GM12878 (cell line): ENCODE data around the gene AGRN. TPM values are rescaled to one million over a fixed set of nuclear protein-coding genes. Genes with fewer than 3 reads are reported as not detected.

Experiments
- ATAC-seq: fragments of 200-7000 bp; cut with Tn5 transposase; 3 replicates; pipeline ENCODE4 v1.9.1; 2020; ENCODE audit warnings: mild to moderate bottlenecking, moderate library complexity
- BruUV-seq: library from RNA; stranded (reverse); fragments of 400-500 nt; replicated peaks from 2 replicates; lab custom pipeline; 2021; lab: Mats Ljungman, UMichigan
- CTCF ChIA-PET: fragments of 300-600 bp; sonication (Branson Sonifier 250); formaldehyde crosslinking; extraction: SDS; loops from one replicate; lab custom pipeline; 2021; ENCODE audit warnings: inconsistent platforms; lab: Yijun Ruan, JAX
- POLR2A ChIA-PET: fragments of 350-600 bp; formaldehyde crosslinking; extraction: SDS; loops from one replicate; lab custom pipeline; 2021; ENCODE audit warnings: inconsistent platforms; lab: Charles Lee
- RAD21 ChIA-PET: fragments of 300-600 bp; sonication (Branson Sonifier 250); formaldehyde crosslinking; loops from one replicate; lab custom pipeline; 2023; ENCODE audit warnings: antibody characterized with exemption; ENCODE audit not compliant: unreplicated experiment; lab: Charles Lee
- SMC1A ChIA-PET: fragments of 300-600 bp; sonication (Branson Sonifier 250); formaldehyde crosslinking; loops from one replicate; lab custom pipeline; 2023; ENCODE audit not compliant: unreplicated experiment, uncharacterized antibody; lab: Charles Lee
- DNase-seq: peaks from one replicate; pipeline ENCODE4 v3.0.0-alpha.2; 2011; ENCODE audit warnings: low read depth, low spot score
- FAIRE-seq: peaks from 3 replicates; lab custom pipeline; 2011; peaks lifted over from hg19 to GRCh38; lab: Jason Lieb, UNC
- H2AFZ ChIP-seq: 2 replicates; pipeline ENCODE4 v1.6.0; 2011; ENCODE audit warnings: low read depth, low read length, control low read depth; ENCODE audit not compliant: control insufficient read depth
- H3K27ac ChIP-seq: 2 replicates; pipeline ENCODE4 v1.5.1; 2011; ENCODE audit warnings: control low read depth; ENCODE audit not compliant: control insufficient read depth, insufficient read depth
- H3K27me3 ChIP-seq, 2 experiments: replicated peaks in 1 of 2; 2 replicates each; pipeline versions ENCODE4 v1.6.0 to v1.6.1; 2011; ENCODE audit warnings: low read length in 1 of 2; ENCODE audit not compliant: control insufficient read depth in 2 of 2, insufficient read depth in 2 of 2
- H3K36me3 ChIP-seq, 2 experiments: 2 replicates each; pipeline ENCODE4 v1.5.1; 2011; ENCODE audit warnings: low read length in 1 of 2; ENCODE audit not compliant: control insufficient read depth in 2 of 2, insufficient read depth in 2 of 2
- H3K4me1 ChIP-seq: 2 replicates; pipeline ENCODE4 v1.6.1; 2011; ENCODE audit warnings: mild to moderate bottlenecking, low read length, moderate library complexity, mixed read lengths; ENCODE audit not compliant: control insufficient read depth, insufficient read depth
- H3K4me2 ChIP-seq: 2 replicates; pipeline ENCODE4 v1.6.0; 2011; ENCODE audit warnings: control low read depth; ENCODE audit not compliant: control insufficient read depth, insufficient read depth
- H3K4me3 ChIP-seq: fragments of 200-600 bp; sonication (generic); 2 replicates; pipeline ENCODE4 v1.5.1; 2016
- H3K79me2 ChIP-seq: 2 replicates; pipeline ENCODE4 v1.6.0; 2011; ENCODE audit warnings: low read length; ENCODE audit not compliant: control insufficient read depth, insufficient read depth
- H3K9ac ChIP-seq: 2 replicates; pipeline ENCODE4 v1.8.0; 2011; ENCODE audit warnings: low read length, control low read depth, mixed read lengths; ENCODE audit not compliant: control insufficient read depth, insufficient read depth
- H3K9me3 ChIP-seq: replicated peaks from 3 replicates; pipeline ENCODE4 v1.5.1; 2011; ENCODE audit warnings: mild to moderate bottlenecking, low read length; ENCODE audit not compliant: control insufficient read depth, insufficient read depth
- H4K20me1 ChIP-seq: 2 replicates; pipeline ENCODE4 v1.6.0; 2011; ENCODE audit not compliant: control insufficient read depth, insufficient read depth
- BRCA1 ChIP-seq: IDR thresholded peaks from 2 replicates; pipeline ENCODE4 v1.6.1; 2011; ENCODE audit warnings: low read depth, low read length, improper control_type of control experiment
- CBX5 ChIP-seq: sonication (generic); IDR thresholded peaks from 2 replicates; pipeline ENCODE4 v1.6.1; 2016; ENCODE audit warnings: low read depth, moderate library complexity, mild to moderate bottlenecking, inconsistent platforms
- ETV6 ChIP-seq, 2 experiments: fragments of 450-650 bp in 1 of 2; IDR thresholded peaks in 1 of 2; conservative IDR thresholded peaks in 1 of 2; 2 replicates each; pipeline ENCODE4 v1.6.1; 2014; ENCODE audit warnings: antibody characterized with exemption in 1 of 2, borderline replicate concordance in 1 of 2, low read depth in 1 of 2, mild to moderate bottlenecking in 1 of 2, moderate library complexity in 1 of 2
- FOXK2 ChIP-seq: fragments of 450-650 bp; IDR thresholded peaks from 2 replicates; pipeline ENCODE4 v1.6.1; 2017; ENCODE audit warnings: mild to moderate bottlenecking, moderate library complexity
- JUND ChIP-seq: IDR thresholded peaks from 2 replicates; pipeline ENCODE4 v1.6.1; 2012; ENCODE audit warnings: low read depth, mild to moderate bottlenecking, low read length, improper control_type of control experiment, moderate library complexity
- KLF5 ChIP-seq: fragments of 450-650 bp; IDR thresholded peaks from 2 replicates; pipeline ENCODE4 v1.6.1; 2014; ENCODE audit warnings: mild to moderate bottlenecking; ENCODE audit not compliant: partially characterized antibody
- MTA3 ChIP-seq: IDR thresholded peaks from 2 replicates; pipeline ENCODE4 v1.6.1; 2012; ENCODE audit warnings: low read length, inconsistent platforms, borderline replicate concordance
- NR2C1 ChIP-seq: fragments of 450-650 bp; IDR thresholded peaks from 2 replicates; pipeline ENCODE4 v1.6.1; 2017; ENCODE audit warnings: antibody characterized with exemption, mild to moderate bottlenecking, moderate library complexity
- RB1 ChIP-seq: fragments of 450-650 bp; formaldehyde crosslinking; IDR thresholded peaks from 2 replicates; pipeline ENCODE4 v1.6.1; 2017; ENCODE audit warnings: mild to moderate bottlenecking, borderline replicate concordance
- SPI1 ChIP-seq: IDR thresholded peaks from 2 replicates; pipeline ENCODE4 v1.6.1; 2011; ENCODE audit warnings: low read depth, mild to moderate bottlenecking, low read length, moderate library complexity, borderline replicate concordance; ENCODE audit not compliant: insufficient read depth
- WGBS: methylation state at CpG from one replicate; pipeline ENCODE4 v1.1.6; 2016; ENCODE audit warnings: low lambda C conversion rate; ENCODE audit not compliant: insufficient replicate concordance, insufficient coverage; ENCODE audit errors: missing lambda C conversion rate; 5-methylcytosine and 5-hydroxymethylcytosine counted together
- in situ Hi-C: fragments of 300-500 bp; cut with MboI; formaldehyde crosslinking; loops from 9 replicates; pipeline ENCODE4 v1.14.3; 2018; ENCODE audit warnings: mixed read lengths
- intact Hi-C: fragments of 100-400 bp; cut with micrococcal nuclease; formaldehyde crosslinking; loops from one replicate; pipeline ENCODE4 v1.14.2; 2022; ENCODE audit not compliant: unreplicated experiment
- polyA plus RNA-seq, 11 experiments: library from polyadenylated mRNA; depleted of rRNA in 4 of 11; unstranded in 6 of 11; stranded (reverse) in 5 of 11; fragments of >200 nt; fragmentation: Nextera tagmentation in 4 of 11; fragmentation: Illumina TruSeq in 1 of 11; extraction: Ambion mirVana in 4 of 11; extraction: Trizol in 1 of 11; gene quantifications; 1 replicate in 1 of 11; 2 replicates in 10 of 11; pipeline versions ENCODE4 v1.2.1 to v1.2.3, GENCODE V29; 2011 to 2016; ENCODE audit warnings: inconsistent platforms in 2 of 11, missing spikeins in 2 of 11, low read depth in 1 of 11
- total RNA-seq, 4 experiments: library from RNA; depleted of rRNA in 3 of 4; stranded (reverse); fragments of >200 nt in 3 of 4; fragmentation: Illumina TruSeq in 1 of 4; extraction: Trizol in 1 of 4; gene quantifications; 2 replicates each; pipeline versions ENCODE4 v1.2.1 to v1.2.3, GENCODE V29; 2013 to 2021
- TF ChIP-seq, protein P1 (sequence below): IDR thresholded peaks from 2 replicates; pipeline ENCODE4 v1.6.1; 2012; ENCODE audit warnings: low read depth, low read length, improper control_type of control experiment

The AGRN gene
- total and polyA plus RNA-seq, 10 of the 15 experiments (the other 5 are each of a cell fraction or from before 2014, with no cell fraction given) = 0.02 to 41.8 (median 4.1) TPM

DNA sequence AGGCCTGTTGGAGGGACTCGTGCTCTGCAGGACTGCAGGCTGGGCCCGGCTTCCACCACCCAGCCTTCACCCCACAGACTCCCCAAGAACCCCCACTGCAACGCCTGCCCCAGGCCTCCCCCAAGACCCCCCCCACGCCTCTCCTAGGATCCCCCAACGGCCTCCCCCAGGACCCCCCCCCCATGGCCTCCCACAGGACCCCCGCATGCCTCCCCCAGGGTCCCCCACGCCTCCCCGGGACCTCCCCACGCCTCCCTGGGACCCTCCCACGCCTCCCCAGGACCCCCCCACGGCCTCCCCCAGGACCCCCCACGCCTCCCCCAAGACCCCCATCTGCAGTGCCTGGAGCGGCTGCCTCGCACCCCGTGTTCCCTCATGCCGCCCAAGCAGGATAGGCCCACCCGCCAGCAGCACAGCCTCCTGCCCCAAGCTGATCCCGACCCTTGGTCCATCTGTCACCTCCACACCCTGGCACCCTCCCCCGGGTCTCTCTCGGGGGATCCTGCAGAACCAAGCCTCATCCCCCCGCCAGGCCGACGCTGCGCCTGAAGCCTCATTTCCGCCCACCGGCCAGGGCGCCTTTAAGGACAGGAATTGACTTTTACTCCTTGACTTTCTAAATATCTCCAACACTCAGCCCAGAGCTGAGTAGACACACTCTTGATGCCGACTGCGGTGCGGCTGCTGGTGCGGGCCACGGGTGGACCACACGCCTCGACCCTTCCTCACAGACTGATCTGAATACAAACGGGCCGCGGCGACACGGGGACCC is 68.3 kb downstream of the AGRN start:
- no peak for DNase-seq
- Histone ChIP-seq H3K4me3 (no peak overlapping the region), H3K9me3 (no peaks in the 10 kb centered on the region), H3K36me3 (no peaks in the 10 kb centered on the region), H3K27ac (no peak overlapping the region), H3K9ac (no peak overlapping the region), H2AFZ (no peak overlapping the region), H4K20me1 (no peaks in the 10 kb centered on the region), H3K27me3 (no peaks in the 10 kb centered on the region)
- FAIRE-seq = no peak
- WGBS = 87% methylated on average over 28 of the region's 39 CpGs
- BruUV-seq = no TSS peak
- CTCF ChIA-PET = no interaction called here
- ATAC-seq = no peak
- RAD21 ChIA-PET = no interaction called here
- TF ChIP-seq, protein P1, sequence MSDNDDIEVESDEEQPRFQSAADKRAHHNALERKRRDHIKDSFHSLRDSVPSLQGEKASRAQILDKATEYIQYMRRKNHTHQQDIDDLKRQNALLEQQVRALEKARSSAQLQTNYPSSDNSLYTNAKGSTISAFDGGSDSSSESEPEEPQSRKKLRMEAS = no peak
- TF ChIP-seq CBX5 (no peak), JUND (no peak), NR2C1 (no peak), BRCA1 (no peak), ETV6 (conservative IDR thresholded peaks at IDR 0.05 in 1 of 2, IDR thresholded peaks at IDR 0.05 in 1 of 2; ENCODE audit: borderline replicate concordance in 1 of 2, low read depth in 1 of 2) (no peak), SPI1 (no peak), KLF5 (no peak), RB1 (no peak), MTA3 (no peak), FOXK2 (no peak)
- TF ChIP-seq, all 136 proteins: peak for 0
- in situ Hi-C loops (no loop called here), intact Hi-C loops (no loop called here)
- ChIA-PET SMC1A (no interaction called here), POLR2A (no interaction called here)
- H3K79me2 ChIP-seq = no peaks in the 10 kb centered on the region
- H3K4me2 ChIP-seq = no peak overlapping the region
- H3K4me1 ChIP-seq = peaks cover 7% of the 10 kb centered on the region; the same call in 1 of the 2 replicates
